Measurements from ENCODE around the gene PCDH18.
"Not testable (repeated sequence)": the region's sequence is repeated elsewhere in the genome, so short reads cannot be mapped to it uniquely, and the experiment has no call there.

The PCDH18 gene

DNA sequence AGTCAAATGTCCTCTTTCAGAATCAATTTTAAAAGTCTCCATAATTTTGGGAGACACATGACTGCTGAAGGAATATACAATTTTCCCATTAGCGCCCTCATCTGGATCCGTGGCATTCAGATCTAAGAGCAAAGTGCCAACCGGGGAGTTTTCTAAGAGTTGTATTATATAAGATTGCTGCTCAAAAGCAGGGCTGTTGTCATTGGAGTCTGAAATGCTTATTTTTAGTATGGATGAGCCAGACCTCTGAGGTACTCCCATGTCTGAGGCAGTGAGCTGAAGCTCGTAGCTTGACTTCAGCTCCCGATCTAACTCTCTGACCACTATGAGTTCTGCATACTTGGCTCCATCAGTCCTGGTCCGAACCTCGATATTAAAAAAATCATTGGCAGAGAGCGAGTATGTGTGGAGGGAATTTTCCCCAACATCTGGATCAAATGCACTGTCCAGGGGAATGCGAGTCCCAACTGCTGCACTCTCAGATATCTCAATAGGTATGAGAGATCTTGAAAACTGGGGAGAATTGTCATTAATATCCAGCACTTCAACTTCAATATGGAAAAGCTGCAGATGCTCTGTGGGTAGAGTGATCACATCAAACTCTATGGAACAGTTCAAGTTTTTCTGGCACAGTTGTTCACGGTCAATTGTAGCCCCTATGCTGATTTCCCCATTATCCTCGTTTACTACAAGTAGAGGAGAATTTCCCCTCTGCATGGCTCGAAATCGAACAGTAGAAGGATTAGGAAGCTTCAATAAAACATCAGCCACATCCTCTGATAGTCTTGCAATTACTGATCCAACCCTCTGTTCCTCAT, 917 bp downstream of the PCDH18 start:
- DNase-seq: peak; percentile 72

DNA sequence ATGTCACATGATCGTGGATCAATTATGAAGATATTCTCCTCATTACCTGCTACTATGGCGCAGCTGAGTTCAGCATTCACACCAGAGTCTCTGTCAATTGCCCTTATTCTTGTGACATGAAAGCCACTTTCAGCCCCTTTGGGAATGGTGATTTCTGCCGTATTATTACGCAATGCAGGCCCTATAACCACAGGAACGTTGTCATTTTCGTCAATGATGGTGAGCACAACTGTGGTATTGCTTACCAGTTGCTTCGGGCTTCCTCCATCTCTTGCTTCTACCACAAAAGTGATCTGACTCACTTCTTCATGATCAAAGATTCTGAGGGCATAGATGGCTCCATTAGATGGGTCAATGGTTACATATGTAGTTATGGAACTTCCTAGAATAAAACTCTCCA, 2.1 kb downstream of the PCDH18 start:
- peak; percentile 81 for DNase-seq

DNA sequence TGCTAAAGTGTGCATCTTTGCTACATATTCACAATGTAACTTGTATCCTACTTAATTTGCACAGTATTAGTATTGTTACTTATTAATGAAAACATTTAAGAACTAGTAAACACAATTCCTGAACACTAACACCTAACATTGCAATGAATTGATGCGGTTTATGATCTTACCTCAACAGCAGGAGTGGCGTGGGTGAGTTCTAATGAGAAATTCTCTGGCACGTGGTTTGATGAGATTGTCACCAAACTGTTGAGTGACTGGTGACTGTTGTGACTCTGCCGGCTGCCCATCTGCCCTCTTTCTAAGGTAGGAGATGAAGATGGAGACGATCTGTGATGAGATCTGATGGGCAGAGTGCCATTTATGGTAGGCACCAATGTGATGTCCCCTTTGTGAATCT, 2.9 kb downstream of the PCDH18 start:
- DNase-seq: no peak

DNA sequence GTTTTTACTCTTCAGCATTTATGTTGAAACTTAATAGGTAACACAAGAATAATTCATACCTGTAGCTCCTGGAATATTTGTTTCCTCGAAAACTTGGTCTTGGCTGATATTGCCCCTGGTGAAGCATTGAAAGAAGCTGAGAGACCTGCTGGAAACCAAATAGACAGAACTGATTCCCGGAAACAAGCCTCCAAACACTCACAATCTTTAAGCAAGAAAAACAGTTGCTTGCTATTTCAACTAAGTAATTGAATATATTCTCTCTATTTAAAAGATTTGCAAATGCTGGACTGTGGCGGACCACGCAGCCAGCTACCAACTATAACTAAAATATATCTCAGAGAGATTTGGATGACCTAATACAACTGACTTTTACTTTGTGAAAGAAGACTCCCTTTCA, 3.6 kb downstream of the PCDH18 start:
- DNase-seq: no peak

DNA sequence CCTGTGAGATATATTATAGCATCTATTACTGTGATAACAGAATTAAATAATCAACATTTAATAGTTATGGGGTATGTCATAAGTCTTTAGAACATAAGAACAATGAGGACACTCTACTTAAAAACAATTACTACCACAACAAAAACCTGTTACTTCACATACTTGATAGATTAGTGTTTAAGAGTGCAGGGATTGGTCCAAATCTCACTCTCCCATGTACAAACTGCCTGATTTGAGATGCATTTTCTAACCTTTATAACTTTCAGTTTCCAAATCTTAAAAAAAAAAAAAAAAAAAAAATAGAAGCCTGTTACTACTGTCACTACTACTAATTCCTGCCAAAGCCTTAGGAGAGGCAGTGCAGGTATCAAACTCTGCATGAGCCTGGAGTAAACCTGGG, 5.6 kb downstream of the PCDH18 start:
- no peak for DNase-seq

DNA sequence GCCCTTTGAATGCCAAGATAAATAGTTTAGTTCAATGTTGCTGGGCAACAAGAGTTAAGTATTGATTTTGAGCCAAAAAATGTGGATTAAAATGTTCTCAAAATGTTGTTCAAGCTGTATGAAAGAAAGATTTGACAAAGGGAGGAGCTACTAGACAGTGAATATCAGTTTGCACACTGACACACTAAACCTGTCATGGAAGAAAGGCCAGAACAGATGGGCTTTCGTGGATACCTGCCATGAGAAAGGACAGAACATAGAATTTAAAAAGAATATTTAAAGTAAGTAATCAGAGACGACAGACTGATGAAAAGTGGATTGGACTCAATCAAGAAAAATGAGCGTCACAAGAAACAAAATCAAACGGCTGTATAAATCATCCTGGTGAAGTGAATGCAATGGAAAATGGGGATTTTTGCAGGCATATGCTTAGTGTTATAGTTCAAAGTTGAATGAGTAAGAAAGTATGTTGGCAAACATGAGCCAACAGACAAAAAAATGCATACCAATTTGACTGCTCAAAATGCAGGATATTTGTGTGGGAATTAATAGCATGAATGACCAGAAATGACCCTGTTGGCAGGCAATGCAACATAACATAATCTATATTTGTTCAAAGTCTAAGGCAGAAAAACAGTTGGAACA, 7.4 kb downstream of the PCDH18 start:
- DNase-seq: peak; percentile 82

DNA sequence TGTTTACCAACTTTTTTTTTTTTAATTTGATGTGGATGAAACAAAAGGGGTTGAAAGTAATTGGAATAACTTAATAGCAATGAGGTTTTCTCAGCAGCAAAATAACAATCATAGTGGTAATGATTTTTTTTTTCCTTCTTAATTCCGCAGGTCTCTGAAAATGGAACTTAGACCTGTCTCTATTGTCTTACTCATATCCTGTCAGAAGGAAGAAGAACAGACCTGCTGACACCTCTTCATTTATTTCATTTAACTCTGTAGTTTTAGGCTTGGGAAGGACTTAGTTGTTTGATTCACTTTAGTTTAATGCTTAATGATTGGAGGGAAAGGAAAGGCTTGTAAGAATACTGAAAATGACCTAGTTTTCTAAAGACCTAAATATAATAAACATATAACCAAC, 9.0 kb downstream of the PCDH18 start:
- no peak for DNase-seq

DNA sequence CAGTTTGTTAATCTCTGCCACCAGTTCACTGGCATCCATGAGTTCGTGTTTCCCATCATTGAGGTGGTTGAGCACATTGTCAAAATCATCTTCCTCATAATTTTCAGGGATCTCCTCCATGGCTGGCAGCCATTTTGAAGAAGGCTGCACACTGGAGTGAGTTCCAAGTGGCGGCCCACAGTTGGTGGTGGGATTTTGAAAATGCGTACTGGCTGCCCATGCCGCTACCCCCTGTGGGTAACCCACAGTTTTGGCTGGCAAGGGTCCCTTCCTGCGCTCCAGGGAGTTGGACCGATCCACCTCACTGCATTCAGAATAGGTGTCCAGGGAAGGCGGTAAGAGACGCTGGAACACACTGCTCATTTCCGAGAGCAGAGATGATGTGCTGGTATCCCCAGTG, 11.2 kb downstream of the PCDH18 start:
- DNase-seq: no peak

DNA sequence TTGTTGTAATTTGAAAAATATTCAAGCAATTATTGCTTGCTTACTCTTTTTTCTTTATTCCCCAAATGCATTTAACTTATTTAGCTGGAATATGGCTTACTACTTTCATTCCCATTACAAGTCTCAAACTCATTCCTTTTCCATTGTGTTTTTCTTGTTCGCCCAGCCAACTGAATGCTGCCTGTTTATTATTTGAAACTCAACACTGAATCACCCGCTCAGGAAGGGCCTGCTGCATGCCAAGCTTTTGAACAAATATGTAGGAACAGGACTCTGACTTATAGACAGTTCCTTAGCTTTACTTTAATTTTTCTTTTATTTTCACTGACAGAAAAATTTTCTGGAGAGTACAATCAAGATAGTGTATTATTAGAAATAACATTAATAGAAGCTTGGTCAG, 12.9 kb downstream of the PCDH18 start:
- DNase-seq: peak; percentile 88

DNA sequence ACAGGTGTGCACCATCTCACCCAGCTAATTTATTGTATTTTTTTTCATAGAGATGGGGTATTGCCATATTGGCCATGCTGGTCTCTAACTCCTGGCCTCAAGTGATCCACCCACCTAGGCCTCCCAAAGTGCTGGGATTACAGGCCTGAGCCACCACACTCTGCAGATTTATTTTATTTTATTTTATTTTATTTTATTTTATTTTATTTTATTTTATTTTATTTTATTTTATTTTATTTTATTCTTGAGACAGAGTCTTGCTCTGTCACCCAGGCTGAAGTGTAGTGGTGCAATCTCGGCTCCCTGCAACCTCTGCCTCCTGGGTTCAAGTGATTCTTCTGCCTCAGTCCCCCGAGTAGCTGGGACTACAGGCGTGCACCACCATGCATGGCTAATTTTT, 15.0 kb downstream of the PCDH18 start:
- not testable (repeated sequence) for DNase-seq

DNA sequence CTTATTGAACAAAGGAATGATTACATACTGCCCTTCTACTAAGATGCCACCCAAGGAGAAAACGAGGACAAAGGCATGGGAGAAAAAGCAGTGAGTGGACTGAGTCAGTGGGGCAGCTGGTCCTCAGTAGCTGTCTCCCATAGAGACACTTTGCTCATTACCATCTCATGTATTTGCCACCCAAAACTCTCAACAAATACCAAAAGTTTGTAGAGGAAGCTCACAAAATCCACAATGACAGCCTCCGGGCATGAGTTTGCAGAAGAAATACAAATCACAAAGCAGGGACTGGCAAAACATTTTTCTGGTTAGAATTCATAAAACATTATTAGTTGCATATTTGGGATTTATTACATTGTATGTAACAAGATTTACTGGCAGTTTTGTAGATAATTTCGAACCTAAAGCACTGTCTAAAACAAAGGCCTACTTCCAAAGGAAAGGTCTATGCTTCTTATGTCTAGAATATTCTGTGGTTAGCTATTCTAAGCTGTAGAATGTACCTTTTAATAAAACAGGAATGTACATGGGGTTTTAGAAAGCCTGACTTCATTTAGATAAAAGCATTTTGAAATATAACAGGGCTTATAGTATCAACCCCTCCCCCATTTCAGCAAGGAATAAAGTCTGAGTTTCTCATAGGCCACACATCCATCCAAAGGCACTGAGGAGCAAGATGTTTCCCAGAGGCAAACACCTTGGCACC, 17.7 kb downstream of the PCDH18 start:
- peak; percentile 73 for DNase-seq

DNA sequence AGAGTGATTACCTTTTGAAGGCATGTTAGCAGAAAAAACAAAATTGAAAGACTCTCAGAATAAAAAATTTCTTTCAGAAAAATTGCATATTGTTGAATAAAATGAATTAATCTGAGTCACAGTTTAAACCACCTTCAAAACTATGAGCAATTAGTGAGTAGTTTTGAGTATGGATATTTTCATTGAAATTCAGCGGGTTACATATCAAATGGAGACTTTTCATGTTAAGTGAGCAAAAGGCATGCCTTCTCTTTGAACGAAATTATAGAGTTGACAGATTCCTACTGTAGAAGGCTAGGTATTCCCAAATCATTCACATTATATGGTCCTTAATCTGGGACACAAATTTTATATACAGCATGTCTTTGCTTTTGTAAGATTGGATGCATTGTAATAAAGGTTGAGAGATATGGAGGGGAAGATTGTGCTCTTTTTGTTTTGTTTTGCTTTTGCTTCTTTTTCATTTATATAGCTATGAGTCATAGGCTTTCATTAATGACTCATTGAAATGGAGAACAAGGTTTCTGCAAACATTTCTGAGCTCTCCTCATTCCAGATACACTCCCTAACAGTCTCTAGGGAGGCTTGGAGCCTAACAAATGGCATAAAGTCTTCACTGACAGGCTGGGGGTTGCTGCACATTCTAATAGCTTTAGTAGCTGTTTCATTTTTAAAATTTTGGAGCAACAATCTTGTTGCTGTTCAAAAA, 21.6 kb downstream of the PCDH18 start:
- peak; percentile 99 for DNase-seq

DNA sequence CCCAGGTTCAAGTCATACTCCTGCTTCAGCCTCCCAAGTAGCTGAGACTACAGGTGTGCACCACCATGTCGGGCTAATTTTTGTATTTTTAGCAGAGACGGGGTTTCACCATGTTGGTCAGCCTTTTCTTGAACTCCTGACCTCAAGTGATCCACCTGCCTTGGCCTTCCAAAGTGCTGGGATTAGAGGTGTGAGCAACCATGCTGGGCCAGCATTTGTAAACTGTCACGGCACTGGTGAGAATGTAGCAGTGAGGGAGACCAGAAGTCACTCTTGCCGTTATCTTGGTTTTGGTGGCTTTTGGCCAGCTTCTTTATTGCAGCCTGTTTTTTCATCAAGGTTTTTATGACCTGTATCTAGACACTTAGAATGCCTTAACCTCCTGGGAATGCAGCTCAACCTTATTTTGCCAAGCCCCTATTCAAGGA, 22.4 kb downstream of the PCDH18 start:
- DNase-seq: no peak

DNA sequence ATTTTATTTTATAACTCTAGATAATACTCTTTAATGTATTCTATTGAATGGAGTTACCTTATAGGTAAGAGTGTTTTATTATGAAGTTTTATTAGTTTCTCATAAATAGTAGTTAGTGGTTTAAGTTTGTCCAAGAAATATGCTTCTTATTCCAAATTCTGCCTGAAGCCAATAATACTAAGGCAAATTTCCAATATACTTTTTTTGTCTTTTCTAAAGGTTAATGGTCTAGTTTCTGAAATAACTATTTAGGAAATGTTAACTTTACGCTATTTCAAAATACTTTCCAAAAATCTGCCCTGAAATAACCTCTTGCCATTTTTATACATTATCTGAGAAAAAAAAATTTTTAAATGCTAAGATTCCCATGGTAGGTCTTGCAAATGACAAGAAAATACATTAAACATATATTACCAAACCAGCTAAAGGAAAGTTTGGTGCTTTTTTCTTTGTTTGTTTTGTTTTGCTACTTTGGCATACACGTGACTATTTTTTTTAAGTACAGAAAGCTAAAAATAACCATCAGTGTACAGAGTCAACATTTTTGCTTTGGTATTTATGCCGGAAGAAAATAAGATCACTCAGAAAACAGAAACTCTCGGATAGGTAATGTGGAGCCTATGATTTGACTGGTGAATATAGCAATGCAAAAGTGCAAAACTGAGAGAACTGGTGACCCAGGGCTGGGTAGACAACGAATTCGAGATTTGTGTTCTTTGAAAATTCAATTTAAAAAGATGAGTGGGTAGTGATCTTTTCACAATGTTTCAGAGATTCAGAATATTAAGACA, 29.8 kb downstream of the PCDH18 start:
- DNase-seq: no peak

DNA sequence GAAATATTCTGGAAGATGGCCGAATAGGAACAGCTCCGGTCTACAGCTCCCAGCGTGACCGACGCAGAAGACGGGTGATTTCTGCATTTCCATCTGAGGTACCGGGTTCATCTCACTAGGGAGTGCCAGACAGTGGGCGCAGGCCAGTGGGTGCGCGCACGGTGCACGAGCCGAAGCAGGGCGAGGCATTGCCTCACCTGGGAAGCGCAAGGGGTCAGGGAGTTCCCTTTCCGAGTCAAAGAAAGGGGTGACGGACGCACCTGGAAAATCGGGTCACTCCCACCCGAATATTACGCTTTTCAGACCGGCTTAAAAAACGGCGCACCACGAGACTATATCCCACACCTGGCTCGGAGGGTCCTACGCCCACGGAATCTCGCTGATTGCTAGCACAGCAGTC, 36.0 kb downstream of the PCDH18 start:
- not testable (repeated sequence) for DNase-seq

DNA sequence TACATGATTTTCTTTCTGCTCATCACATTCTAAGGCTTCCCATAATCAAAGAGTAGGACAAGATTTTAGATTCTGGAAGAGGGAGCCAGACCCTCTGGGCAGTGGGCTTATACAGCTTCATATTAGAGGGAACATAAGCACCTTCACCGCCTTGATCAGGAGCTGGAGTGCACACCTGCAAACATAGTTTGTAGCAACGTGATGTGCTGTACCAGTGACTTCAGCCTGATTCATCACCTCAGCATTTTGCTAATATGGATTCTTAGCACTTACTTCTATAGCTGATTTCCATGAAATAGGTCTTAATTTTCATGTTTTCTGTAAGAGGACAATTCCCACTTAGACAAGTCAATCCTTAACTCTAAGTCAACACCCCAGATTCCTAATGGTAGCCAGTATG, 36.7 kb downstream of the PCDH18 start:
- no peak for DNase-seq

DNA sequence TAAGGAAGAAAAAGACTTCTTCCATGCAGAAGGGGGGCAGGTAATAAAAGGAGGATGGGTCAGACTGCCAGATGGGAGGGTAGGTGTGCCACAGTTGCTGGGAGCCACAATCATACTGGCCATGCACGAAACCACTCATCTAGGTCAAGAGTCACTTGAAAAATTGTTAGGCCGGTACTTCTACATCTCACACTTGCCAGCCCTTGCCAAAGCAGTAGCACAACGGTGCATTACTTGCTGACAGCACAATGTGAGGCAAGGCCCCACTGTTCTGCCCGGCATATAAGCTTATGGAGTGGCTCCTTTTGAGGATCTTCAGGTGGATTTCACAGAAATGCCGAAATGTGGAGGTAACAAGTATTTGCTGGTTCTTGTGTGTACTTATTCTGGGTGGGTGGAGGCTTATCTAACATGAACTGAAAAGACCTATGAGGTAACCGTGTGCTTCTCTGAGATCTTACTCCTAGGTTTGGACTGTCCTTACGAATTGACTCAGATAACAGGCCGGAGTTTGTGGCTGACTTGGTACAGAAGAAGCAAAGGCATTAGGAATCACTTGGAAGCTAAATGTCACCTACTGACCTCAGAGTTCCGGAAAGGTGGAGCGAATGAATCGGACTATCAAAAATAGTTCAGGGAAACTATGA, 48.9 kb downstream of the PCDH18 start:
- not testable (repeated sequence) for DNase-seq

DNA sequence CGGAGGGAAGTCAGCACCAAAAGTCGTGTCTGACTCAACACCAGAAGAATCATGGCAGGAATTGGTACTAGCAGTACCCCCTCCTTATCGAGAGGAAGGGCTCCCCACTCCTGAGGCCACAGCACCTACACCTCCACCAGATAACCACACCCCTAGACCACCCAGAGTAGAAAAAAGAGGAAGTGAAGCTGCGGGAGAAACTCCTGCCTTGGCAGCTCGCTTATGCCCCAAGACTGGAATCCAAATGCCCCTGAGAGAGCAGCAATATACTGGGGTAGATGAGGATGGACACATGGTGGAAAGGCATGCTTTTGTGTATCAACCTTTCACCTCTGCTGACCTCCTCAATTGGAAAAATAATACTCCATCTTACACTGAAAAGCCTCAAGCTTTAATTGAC, 52.6 kb downstream of the PCDH18 start:
- DNase-seq: not testable (repeated sequence)

DNA sequence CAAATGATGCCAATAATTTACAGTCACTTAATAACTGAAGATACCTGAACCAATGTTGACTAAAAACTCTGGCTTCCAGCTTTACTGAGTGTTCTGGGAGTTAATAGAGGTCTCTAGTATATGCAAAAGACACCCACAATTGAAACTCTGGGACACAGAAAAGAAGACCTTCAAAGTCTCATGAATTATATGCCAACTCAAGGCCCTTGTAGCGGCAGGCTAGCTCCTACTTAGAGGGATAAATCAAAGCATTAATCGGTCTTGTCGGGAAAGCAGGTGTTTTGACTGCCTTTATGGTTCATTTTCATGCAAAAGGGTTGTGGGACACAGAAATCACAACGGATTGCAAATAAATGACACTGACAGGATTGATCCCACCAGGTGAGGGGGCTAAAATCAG, 55.9 kb downstream of the PCDH18 start:
- DNase-seq: no peak

DNA sequence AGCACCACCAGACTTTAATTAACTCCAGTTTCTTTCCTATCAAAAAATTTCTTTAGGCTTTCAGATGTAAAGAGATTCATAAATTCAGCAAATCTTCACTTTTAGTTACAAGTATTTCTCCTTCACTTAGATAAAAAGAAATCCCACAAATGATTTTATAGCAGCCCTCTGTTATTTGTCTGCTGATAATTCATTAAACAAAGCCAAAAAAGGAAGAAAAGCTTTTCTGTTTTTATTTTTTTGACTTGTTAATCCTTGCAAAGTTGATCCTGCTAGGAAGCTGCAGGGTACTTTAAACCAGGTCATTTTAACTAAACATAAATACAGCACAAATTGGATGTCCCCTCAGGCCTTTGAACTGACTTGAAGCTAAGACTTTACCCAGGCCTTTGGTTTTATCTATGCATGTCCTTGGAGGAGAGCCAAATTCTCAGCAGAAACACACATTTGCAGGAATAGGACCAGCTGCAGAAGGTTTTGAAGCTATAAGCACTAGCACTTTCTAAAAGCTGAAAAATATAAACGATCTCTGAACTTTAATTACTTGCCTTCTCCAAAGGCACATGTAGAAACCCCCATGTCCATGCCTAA, 57.5 kb downstream of the PCDH18 start:
- DNase-seq: peak; percentile 30

DNA sequence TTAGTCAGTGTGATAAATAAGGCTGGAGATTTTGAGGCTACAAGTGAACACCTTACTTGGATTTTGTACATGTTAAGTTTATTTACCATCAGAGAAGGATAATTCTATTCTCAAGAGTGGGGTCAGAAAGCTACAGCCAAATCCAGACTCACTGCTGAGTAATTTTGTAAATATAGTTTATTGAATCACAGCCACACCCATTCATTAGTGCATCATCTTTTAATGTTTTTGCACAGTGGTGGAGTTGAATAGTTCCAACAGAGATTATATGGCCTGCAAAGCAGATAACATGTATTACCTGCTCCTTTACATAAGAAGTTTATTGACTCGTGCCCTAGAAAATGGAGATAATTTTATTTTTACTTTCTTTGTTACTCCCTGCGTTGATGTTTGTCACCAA, 60.4 kb downstream of the PCDH18 start:
- peak; percentile 40 for DNase-seq
